T1000 (cell line): ENCODE measurements around the gene METTL23.
"Not testable (repeated sequence)": the region's sequence is repeated elsewhere in the genome, so short reads cannot be mapped to it uniquely, and the experiment has no call there.

ENCODE experiments used
- DNase-seq: peaks from one replicate; lab custom pipeline; 2025; ENCODE audit warnings: mixed read lengths; lab: John Stamatoyannopoulos, UW

METTL23 gene

DNA sequence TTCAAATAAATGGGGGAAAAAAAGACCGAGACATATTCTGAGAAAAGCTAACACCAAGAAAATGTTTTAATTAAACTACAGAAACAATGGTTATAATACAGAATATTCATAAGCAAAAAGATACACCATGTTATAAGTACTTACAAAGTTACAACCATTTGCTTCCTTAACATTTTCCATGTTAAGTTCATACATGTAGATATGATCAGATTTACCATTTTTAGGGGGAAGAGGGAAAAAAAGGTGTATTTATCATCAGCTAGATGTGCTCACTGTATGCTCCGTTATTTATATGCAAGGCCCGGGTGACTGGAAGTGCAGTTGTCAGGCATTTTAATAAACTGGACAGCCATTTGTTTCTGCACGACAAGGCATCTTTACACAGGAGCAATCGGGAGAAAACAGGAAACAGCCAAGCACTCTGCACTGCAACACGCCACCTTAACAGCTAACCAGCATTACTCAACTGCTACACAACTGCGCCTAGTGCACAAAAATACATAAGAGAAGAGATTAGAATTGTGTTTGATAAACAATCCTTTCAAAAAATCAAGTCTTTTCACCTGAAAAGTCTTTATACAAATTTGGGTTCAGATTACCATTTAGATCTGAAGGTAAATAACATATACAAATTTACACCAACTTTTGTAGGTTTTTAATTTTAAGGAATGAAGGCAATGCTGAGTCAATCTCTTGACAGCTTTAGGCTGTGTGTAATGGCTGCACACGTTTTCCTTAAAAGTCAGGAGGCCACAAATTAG is 7.6 kb downstream of the METTL23 start:
- no peak for DNase-seq

DNA sequence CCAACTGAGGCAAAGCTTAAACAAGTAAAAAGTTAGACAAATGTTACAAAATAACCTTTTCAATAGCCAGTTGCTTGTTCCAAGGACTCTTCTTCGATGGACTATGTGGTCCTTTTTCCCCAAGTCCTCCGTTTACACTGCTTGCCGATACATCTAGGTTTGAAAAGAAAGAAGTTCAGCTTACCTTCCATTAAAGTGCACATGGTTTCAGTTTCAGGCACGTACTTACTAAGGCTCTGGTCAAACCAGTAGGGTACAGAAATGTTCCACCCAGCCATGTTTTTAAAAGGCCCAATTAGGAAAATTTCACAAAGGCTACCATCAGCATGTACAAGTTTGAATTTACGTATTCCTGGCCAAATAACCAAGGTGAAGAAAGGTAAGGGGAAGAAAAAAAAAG is 8.4 kb downstream of the METTL23 start:
- no peak for DNase-seq

DNA sequence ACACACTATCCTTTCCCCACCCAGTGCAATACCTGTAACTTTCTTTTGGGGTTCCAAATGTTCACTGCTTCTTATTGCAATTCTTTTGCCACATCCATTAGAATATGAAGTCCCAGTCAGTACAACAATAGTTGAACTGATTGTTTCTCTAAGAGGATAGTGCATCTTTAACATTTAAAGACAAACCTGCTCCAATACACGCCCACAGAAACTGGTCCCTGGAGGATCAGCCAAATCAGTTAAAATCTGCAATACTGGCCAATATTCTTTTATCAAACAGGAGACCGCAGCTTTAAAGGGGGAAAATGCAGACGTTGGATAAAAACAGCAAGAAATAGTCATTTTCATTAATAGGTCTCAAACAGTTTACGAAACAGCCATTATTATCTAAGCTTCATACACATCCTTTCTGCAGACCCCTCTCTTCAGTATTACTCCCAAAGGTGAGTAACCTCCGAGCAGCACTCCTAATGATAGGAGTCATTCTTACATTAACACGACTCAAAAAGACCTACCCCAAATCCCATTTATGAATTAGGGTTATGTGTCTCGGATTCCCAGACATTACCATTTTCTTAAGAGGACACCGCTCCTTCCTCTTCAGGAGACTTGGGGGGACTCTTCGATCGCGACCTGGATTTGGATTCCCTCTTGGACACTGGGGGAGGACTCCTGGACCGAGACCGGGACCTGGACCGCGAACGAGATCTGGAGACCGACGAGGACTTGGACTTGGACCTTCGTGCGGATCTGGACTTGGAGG is 9.1 kb downstream of the METTL23 start:
- no peak for DNase-seq

DNA sequence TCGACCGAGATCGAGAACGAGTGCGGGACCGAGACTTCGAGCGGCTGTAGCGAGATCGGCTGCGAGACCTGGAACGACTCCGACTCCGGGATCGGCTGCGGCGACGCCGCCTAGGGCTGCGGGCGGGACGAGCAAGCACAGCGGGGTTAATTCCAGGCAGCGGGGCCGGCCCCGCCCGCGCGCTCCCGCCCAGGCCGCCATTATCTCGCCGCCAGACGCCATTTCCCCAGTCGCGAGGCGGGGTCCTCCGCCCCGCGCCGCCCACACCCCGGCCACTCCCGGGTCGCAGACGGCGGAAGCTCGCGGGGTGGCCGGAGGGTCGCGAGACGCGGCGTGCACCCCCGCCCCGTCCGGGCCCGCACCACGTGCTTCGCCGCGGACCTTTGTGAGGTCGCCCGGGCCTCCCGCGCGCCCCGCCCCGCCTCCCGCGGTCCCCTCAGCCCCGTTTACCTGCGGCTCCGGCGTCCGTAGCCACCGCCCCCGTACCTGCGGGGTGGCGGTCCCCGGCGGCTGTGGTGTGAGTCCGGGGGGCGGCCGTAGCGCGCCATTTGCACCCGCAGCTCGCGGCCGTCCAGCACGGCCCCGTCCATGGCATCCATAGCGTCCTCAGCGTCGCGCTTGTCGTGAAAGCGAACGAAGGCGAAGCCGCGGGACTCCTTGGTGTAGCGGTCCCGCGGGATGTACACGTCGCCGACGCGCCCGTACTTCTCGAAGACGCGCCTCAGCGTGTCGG is 9.9 kb downstream of the METTL23 start:
- DNase-seq = peak; percentile 52

DNA sequence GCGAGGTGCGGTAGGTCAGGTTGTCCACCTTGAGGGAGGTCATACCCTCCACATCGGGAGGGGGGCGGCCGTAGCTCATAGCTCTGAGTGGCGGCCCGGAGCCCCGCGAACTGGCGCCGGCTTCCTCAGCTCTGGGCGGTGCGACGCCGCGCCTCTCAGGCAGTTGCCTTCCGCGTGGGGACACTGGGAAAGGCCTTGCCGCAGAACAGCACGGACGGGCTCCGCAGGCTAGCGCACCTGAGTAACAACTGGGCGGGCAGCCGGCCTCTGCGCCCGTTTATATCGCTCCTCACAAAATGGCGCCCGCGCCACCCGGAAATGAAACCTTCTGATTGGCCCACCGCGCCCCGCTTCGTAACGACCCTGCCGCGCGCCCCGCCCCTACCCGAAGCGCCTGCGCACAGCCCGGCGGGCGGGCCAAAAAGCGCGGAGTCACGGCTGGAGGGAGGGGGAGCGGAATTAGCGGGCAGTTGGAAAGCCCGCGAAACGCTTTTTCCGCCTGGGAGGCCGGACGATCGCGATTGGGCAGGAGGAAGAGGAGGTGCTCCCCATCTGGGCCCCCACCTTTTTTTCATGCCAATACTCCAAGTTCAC is 10.5 kb downstream of the METTL23 start, which contains the start of gene SRSF2:
TSS of gene SRSF2 (minus strand) at position 250 of the 594 bp plus-strand sequence. CDS start at position 79, 171 bp downstream.
- peak; percentile 99 for DNase-seq

DNA sequence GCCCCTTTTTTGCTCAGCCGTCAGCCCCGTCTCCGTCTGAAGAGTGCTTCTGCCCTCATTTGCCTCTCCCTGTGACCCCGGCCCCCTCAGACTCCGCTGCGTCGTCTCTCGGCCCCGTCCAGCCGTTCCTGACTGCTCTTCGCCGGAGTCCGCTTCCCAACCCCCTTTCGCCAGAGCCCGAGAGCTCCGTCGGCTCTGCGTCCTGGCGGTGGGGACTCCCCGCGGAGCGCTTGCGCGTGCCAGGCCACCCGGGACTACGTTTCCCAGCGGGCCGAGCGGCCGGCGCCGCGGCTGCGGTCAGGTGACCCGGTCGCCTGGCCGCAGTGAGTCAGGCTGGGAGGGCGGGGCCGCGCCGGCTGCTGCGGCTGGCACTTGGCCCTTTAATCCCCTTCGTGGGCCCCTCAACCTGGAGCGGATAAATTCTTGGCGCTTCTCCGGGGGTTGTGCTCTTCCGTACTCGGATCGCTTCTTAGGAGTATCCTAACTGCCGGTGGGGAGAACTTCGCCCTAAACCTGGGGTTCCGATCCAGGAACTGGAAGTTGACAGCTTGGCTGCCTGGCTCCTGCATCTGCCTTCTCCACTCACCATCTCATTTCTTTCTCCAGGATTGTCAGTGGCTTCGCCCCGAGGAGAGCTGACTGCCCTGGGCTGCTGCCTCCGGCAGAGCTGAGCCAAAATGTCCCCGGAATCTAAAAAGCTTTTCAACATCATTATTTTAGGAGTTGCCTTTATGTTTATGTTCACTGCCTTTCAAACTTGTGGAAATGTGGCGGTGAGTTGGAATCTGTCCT is 11.2 kb downstream of the METTL23 start, which contains the start of gene MFSD11:
TSS of gene MFSD11 (plus strand) at position 444 of the 792 bp plus-strand sequence. CDS start at position 678, 234 bp downstream.
- peak; percentile 96 for DNase-seq

DNA sequence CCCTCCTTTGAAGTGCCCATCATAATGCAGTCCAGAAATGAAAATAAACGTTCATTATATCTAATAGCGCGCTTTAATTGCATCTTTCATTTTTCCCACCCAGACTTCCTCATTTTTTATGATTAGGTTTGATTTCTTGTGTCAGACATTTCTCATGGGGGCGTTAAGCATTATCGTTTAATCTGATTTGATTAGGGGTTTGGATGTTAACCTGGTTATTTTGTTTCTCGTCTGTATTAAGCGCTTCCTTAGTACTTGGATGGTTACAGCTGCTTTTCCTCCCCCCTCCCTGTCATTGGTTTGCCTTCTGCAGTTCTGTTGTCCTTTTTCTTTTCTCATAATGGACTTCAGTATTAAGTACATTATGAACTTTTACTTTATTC is 11.8 kb downstream of the METTL23 start:
- no peak for DNase-seq

DNA sequence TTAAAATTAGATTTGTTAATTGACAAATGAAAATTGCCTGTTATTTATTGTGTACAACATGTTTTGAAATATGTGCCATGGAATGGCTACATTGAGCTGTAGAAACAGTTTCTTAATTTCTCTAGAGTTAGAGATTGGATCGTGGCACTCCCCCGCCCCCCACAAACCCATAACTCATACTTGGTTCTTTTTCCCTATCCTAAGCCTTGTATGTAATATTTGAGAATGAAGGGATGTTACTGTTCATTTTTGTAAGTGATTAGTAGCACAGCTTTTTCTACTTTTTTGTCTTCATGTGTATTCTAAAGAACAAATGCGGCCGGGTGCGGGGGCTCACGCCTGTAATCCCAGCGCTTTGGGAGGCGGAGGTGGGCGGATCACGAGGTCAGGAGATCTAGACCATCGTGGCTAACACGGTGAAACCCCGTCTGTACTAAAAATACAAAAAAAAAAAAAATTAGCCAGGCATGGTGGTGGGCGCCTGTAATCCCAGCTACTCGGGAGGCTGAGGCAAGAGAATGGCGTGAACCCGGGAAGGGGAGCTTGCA is 13.0 kb downstream of the METTL23 start:
- not testable (repeated sequence) for DNase-seq

DNA sequence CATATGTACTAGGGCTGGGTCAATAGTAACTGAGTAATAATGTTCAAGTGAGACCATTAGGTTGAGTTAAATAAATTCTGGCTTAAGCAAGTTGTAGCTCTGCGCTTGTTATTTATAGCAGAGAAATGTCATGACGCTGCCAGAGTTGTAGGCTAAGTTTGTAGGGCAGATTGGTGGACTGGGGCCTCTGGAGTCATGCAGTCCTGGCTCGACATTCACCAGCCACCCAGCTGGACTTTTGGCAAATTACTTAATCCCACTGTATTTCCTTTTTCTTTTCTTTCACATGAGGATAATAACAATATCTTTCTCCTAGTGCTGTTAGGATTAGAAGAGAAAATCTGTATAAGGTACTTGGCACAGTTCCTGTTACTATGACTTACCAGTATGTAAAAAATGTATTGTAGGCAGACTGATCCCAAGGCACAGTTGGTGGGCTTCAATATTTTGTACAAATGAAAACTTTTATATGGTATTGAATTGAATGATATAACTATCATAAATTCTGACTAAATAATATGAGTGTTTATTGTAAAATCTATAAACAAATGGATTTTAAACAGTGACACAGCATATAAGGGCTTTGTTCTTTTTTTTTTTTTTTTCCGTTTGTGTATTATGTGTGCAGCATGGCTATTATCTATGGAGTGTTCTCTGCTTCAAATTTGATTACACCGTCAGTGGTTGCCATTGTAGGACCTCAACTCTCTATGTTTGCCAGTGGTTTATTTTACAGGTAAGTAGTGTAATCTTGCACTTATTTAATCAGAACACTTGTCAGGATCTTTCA is 13.9 kb downstream of the METTL23 start:
- DNase-seq = no peak

DNA sequence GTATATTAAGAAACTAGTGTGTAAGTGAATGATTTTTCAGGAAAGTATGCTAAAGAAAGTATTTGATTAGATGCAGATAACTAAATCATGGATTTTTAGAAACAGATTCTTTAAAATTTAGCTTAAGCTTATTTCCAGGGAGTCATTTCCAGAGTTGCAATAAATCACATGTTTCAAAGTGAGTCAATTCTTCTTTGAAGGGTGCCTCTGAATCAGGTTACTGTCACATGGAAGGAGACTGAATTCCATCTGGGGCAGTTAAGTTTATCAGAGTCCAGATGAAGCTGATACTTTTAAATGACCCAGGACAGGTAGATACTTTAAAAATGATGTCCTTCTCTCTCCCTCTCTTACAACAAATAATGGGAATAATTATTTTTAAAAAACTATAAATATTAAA is 16.3 kb downstream of the METTL23 start:
- DNase-seq = no peak

DNA sequence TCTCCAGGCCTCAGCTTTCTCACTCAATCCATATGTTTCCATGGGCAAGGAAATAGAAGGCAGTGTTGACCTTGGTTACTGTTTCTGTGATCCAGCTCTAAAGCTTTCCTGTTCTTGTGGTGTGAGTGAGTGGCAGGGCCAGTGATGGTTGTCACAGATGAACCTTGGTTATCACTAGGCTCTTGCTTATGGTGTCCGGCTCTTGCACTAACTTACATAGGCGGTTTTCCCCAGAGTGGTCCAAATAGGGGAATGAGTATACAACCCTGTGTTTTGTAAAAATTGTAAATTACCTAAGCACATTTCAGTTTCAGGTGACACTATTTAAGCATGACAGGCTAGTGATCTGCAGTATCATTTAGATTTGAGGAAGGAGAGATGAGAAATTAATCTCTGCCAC is 18.1 kb downstream of the METTL23 start:
- no peak for DNase-seq

DNA sequence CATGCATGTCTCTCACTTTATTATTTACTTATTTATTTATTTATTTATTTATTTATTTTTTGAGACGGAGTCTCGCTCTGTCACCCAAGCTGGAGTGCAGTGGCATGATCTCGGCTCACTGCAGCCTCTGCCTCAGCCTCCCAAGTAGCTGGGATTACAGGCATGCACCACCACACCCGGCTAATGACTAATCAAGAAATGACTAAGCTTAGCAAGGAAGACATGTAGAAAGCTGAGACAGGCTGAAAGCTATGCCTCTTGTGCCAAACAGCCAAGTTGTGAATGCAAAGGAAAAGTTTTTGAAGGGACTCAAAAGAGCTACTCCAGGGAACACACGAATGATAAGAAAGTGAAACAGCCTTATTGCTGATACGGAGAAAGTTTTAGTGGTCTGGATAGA is 19.1 kb downstream of the METTL23 start:
- not testable (repeated sequence) for DNase-seq

DNA sequence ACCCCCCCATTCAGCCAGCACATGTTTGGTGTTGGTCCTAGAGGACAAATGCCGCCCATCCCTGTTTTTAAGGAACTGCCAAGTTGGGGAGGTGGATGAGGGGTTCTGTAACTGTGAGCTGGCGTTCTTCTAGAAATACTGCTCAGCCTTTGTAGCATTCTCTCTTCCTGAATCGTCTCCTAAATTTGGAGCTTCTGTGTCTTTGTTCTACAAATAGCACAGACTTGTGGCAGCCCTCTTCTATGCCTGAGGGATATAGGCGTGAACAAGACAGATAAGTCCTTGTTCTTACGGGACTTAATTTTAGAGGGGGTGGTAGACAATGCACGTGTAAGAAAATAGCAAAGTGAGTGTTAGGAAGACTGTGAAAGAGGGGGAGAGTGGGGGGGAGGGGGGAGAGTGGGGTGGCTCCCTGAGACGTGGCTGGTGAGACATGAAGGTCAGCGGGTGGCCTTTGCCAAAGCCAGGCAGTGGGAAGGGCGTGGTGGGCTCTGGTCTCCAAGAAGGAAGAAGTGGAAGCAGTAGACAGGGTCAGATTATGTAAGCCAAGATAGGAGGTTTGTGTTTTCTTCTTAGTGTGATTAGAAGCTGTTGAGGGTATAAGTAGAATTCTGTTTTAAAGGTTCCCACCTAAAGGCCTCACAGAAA is 21.2 kb downstream of the METTL23 start:
- DNase-seq = no peak

DNA sequence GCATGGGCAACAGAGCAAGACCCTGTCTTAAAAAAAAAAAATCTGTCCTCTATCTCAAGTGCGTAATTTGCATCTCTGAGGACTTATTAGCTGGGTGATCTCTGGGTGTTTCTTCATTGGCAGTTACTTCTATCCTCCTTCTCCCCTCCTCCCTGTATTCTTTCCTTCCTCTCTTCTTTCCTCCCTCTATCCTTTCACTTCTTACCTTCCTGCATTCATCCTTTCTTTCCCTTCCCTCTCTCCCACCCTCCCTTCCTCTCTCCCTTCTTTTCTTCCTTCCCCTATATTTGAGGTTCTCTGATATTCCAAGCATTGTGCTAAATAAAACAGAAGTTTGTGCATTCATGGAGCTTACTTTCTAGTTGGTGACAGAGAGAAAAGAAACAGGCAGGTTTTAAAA is 22.0 kb downstream of the METTL23 start:
- DNase-seq = no peak

DNA sequence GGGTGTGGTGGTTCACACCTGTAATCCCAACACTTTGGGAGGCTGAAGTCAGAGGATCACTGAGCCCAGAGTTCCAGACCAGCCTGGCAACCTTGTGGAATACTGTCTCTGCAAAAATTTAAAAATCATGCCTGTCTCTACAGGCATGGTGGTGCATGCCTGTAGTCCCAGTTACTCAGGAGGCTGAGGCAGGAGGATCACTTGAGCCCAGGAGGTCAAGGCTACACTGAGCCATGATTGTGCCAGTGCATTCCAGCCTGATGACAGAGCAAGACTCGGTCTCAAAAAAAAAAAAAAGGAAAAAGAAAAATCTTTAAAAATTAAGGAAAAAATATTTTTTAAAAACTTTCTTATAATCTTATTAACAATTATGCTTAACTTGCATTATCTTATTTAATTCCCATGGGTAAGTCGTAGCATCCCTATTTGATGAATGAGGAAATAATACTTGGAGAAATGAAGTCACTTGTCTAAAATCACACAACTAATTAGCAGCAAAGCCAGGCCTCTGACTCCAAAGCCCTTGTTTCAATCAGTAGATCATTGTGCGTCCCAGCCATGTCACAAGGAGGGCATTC is 24.9 kb downstream of the METTL23 start:
- no peak for DNase-seq

DNA sequence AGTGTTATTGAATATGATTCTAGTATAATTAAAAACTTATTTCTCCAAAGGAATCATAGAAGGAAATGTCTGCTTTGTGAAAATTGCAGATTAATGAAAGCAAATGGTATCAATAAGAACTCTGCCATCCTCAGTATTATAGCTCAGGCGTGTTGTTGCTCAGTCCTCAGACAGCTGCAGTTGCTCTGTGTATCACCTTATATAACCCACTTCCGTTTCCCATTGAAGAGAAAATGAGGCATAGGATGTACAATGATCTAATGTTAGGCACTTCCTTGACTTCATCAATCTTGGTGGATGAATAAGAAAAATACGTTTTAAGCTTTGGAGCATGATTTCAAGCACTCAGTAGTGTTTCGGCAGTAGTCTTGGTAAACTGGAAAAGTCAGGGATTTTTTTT is 25.4 kb downstream of the METTL23 start:
- DNase-seq = no peak

DNA sequence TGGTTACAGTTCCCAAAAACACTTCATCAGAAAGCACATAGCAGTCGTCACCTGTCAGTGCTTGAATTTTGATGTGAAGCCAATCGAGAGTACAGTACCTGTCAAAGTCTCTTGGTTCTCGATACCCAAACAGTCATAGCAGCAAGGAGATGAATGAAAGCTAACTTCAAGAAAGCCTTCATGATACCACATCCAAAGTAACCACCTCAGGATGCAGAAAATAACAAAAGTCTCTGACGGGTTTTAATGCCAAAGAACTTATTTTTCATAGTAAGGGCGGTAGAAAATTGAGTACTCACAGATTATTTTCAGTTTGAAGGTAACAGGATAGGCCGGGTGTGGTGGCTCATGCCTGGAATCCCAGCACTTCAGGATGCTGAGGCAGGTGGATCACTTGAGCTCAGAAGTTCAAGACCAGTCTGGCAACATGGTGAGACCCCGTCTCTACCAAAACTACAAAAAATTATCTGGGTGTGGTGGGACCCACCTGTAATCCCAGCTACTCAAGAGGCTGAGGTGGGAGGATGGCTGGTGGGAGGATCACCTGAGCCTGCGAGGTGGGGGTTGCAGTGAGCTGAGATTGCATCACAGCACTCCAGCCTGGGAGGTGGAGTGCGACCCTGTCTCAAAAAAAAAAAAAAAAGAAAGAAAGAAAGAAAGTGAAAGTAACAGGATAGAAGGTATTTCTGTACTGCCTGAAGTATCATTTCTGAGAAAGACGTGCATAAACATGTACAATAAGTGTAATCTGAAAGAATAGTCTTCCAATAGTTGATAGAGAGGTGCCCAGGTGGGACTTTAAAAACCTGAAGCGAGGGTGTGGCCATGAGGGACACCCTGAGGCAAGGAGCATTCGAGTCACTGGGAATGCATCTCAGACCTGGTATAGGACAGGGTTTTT is 26.7 kb downstream of the METTL23 start:
- no peak for DNase-seq

DNA sequence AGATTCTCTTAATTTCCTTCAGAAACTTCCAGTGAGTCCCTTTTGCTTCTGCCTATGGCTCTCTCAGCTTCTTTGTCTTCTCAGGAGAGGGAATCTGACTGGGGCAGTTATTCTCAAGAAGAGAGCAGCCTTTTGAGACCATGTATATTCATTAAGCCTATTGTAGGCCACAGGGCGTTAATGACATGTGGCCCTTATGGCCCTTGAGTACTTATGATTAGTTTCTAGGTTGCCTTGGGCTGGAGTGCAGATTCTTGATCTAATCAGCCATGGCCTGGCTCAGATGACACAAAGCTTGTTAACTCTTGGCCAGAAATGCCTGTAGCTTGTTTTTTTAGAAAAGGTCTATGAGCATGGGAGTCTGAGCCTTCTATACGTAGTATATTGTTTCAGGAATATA is 28.6 kb downstream of the METTL23 start:
- DNase-seq = no peak
